ENCODE results near the gene WDR90.

- TF ChIP-seq, protein P1, sequence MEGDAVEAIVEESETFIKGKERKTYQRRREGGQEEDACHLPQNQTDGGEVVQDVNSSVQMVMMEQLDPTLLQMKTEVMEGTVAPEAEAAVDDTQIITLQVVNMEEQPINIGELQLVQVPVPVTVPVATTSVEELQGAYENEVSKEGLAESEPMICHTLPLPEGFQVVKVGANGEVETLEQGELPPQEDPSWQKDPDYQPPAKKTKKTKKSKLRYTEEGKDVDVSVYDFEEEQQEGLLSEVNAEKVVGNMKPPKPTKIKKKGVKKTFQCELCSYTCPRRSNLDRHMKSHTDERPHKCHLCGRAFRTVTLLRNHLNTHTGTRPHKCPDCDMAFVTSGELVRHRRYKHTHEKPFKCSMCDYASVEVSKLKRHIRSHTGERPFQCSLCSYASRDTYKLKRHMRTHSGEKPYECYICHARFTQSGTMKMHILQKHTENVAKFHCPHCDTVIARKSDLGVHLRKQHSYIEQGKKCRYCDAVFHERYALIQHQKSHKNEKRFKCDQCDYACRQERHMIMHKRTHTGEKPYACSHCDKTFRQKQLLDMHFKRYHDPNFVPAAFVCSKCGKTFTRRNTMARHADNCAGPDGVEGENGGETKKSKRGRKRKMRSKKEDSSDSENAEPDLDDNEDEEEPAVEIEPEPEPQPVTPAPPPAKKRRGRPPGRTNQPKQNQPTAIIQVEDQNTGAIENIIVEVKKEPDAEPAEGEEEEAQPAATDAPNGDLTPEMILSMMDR (conservative IDR thresholded peaks at IDR 0.05; ENCODE audit: low read depth, low read length), result no peak
- no peak for TF ChIP-seq EZH2 (IDR thresholded peaks at IDR 0.05; ENCODE audit: borderline replicate concordance, low read depth, low read length, poor library complexity, severe bottlenecking)
These were observed at the start of gene WDR90 for GRCh38 chr16:648781-649589.
